ENCODE data around the gene CSK. TPM values are rescaled to one million over a fixed set of nuclear protein-coding genes. Genes with fewer than 3 reads are reported as not detected.

Gene CSK
- total RNA-seq, 4 donors from 2014 or later, result 14.9 to 56.4 (median 24.5) TPM

- peaks cover 0 to 22% (median 14%) of the 10 kb centered on the region in 4 donors for H3K4me1 ChIP-seq
- no peak for DNase-seq (ENCODE audit: low spot score in 2 of 2)
- no peak overlapping the region for H3K4me3 ChIP-seq
- peaks cover 0 to 65% (median 14%) of the 10 kb centered on the region in 3 donors for H3K36me3 ChIP-seq
- WGBS, 2 donors, result 79 to 83% methylated on average over 19 to 20 of the region's 20 CpGs
- no peaks in the 10 kb centered on the region for H3K27me3 ChIP-seq
- H3K9me3 ChIP-seq, result no peaks in the 10 kb centered on the region
- TF ChIP-seq, protein P1, sequence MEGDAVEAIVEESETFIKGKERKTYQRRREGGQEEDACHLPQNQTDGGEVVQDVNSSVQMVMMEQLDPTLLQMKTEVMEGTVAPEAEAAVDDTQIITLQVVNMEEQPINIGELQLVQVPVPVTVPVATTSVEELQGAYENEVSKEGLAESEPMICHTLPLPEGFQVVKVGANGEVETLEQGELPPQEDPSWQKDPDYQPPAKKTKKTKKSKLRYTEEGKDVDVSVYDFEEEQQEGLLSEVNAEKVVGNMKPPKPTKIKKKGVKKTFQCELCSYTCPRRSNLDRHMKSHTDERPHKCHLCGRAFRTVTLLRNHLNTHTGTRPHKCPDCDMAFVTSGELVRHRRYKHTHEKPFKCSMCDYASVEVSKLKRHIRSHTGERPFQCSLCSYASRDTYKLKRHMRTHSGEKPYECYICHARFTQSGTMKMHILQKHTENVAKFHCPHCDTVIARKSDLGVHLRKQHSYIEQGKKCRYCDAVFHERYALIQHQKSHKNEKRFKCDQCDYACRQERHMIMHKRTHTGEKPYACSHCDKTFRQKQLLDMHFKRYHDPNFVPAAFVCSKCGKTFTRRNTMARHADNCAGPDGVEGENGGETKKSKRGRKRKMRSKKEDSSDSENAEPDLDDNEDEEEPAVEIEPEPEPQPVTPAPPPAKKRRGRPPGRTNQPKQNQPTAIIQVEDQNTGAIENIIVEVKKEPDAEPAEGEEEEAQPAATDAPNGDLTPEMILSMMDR (IDR thresholded peaks at IDR 0.05), result no peak
- TF ChIP-seq EP300 (IDR thresholded peaks at IDR 0.05) (no peak), POLR2A (IDR thresholded peaks at IDR 0.05) (no peak)
- H3K27ac ChIP-seq, result peak overlapping the region in 1 of 4 donors; percentile 20
These were observed 18.7 kb downstream of the CSK start for GRCh38 chr15:74800559-74801094.

DNA sequence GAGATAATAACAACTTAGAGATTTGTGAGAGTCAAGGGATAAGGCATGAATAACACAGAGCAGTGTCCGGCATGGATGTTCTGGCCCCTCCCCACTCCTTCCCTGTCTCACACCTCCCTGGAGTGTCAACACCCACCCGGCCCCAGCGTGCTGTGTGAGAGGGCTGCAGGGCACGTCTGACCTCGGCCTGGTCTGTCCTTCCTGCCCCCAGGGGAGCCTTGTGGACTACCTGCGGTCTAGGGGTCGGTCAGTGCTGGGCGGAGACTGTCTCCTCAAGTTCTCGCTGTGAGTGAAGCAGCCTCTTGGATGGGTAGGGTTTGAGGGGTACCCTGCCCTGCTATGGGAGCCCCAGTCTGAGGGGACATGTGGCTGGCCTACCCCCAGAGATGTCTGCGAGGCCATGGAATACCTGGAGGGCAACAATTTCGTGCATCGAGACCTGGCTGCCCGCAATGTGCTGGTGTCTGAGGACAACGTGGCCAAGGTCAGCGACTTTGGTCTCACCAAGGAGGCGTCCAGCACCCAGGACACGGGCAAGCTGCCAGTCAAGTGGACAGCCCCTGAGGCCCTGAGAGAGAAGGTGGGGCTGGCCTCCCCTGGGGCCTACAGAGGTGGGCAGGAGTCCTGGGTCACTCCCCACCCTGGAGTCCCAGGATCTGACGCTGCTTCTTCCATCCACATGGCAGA, 19.6 kb downstream of the CSK start:
- Histone ChIP-seq H3K4me1 (peaks cover 0 to 22% (median 14%) of the 10 kb centered on the region in 4 donors), H3K9me3 (no peaks in the 10 kb centered on the region), H3K4me3 (no peak overlapping the region), H3K27me3 (no peaks in the 10 kb centered on the region), H3K27ac (no peak overlapping the region), H3K36me3 (peaks cover 0 to 65% (median 14%) of the 10 kb centered on the region in 3 donors)
- no peak for DNase-seq (ENCODE audit: low spot score in 2 of 2)
- TF ChIP-seq POLR2A (IDR thresholded peaks at IDR 0.05) (no peak), EP300 (IDR thresholded peaks at IDR 0.05) (no peak)
- TF ChIP-seq, protein P1 (IDR thresholded peaks at IDR 0.05), result no peak
- 85 to 90% methylated on average over 12 to 16 of the region's 18 CpGs for WGBS, 2 donors

DNA sequence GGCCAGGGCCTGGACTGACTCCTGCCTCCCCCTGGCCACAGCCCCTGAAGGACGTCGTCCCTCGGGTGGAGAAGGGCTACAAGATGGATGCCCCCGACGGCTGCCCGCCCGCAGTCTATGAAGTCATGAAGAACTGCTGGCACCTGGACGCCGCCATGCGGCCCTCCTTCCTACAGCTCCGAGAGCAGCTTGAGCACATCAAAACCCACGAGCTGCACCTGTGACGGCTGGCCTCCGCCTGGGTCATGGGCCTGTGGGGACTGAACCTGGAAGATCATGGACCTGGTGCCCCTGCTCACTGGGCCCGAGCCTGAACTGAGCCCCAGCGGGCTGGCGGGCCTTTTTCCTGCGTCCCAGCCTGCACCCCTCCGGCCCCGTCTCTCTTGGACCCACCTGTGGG, 20.4 kb downstream of the CSK start:
- TF ChIP-seq EP300 (IDR thresholded peaks at IDR 0.05), result no peak
- no peak for TF ChIP-seq POLR2A (IDR thresholded peaks at IDR 0.05)
- TF ChIP-seq, protein P1 (IDR thresholded peaks at IDR 0.05), result no peak
- 83 to 88% methylated on average over 4 to 20 of the region's 20 CpGs for WGBS, 2 donors
- H3K9me3 ChIP-seq, result no peaks in the 10 kb centered on the region
- H3K4me1 ChIP-seq, result peaks cover 0 to 23% (median 14%) of the 10 kb centered on the region in 4 donors
- H3K36me3 ChIP-seq, result peaks cover 0 to 65% (median 14%) of the 10 kb centered on the region in 3 donors
- no peaks in the 10 kb centered on the region for H3K27me3 ChIP-seq
- H3K27ac ChIP-seq, result no peak overlapping the region
- no peak overlapping the region for H3K4me3 ChIP-seq
- no peak for DNase-seq (ENCODE audit: low spot score in 2 of 2)

DNA sequence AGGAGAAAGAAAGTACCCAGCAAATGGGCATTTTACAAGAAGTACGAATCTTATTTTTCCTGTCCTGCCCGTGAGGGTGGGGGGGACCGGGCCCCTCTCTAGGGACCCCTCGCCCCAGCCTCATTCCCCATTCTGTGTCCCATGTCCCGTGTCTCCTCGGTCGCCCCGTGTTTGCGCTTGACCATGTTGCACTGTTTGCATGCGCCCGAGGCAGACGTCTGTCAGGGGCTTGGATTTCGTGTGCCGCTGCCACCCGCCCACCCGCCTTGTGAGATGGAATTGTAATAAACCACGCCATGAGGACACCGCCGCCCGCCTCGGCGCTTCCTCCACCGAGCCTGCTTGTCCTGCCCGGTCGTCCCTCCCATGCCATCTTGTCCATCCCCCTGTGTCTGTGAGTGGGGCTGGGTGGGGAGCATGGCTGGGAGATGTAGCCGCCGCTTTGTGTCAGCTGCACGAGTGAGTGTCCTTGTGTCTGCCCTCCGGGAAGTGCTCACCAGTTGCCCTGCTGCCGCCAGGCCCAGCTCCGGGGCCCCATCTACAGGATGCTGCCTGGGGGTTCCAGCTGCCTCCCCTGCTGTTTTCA, 21.1 kb downstream of the CSK start:
- no peaks in the 10 kb centered on the region for H3K27me3 ChIP-seq
- H3K4me1 ChIP-seq, result peaks cover 0 to 28% (median 12%) of the 10 kb centered on the region in 4 donors
- H3K4me3 ChIP-seq, result no peak overlapping the region
- WGBS, 2 donors, result 88 to 92% methylated on average over 18 to 31 of the region's 31 CpGs
- no peaks in the 10 kb centered on the region for H3K9me3 ChIP-seq
- no peak for DNase-seq (ENCODE audit: low spot score in 2 of 2)
- no peak for TF ChIP-seq EP300 (IDR thresholded peaks at IDR 0.05)
- no peak for TF ChIP-seq POLR2A (IDR thresholded peaks at IDR 0.05)
- TF ChIP-seq, protein P1 (IDR thresholded peaks at IDR 0.05), result no peak
- H3K36me3 ChIP-seq, result peaks cover 0 to 65% (median 14%) of the 10 kb centered on the region in 3 donors
- no peak overlapping the region for H3K27ac ChIP-seq

DNA sequence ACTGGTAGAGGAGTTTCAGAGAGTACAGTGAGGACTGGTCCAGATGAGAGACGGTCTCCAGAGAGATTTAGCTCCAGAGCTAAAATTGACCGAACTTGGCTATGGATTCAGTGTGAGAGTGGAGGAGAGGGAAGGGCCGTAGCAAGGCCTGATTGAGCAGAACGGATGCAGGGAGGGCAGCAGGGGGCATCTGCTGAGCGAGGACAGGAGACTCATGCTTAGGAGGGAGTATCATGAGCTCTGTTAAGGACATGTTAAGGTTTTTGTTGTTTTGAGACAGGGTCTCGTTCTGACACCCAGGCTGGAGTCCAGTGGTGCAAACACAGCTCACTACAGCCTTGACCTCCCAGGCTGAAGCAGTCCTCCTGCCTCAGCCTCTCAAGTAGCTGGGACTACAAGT, 23.1 kb downstream of the CSK start:
- H3K9me3 ChIP-seq, result no peaks in the 10 kb centered on the region
- H3K27ac ChIP-seq, result no peak overlapping the region
- peaks cover 0 to 18% (median 2%) of the 10 kb centered on the region in 4 donors for H3K4me1 ChIP-seq
- no peak for DNase-seq (ENCODE audit: low spot score in 2 of 2)
- TF ChIP-seq, protein P1 (IDR thresholded peaks at IDR 0.05), result no peak
- no peak for TF ChIP-seq POLR2A (IDR thresholded peaks at IDR 0.05)
- no peak for TF ChIP-seq EP300 (IDR thresholded peaks at IDR 0.05)
- H3K36me3 ChIP-seq, result peaks cover 0 to 47% (median 9%) of the 10 kb centered on the region in 3 donors
- H3K27me3 ChIP-seq, result no peaks in the 10 kb centered on the region
- WGBS, 2 donors, result 68 to 72% methylated on average over 6 of the region's 6 CpGs
- no peak overlapping the region for H3K4me3 ChIP-seq
